Measurements from ENCODE around the gene ACACA.

DNA sequence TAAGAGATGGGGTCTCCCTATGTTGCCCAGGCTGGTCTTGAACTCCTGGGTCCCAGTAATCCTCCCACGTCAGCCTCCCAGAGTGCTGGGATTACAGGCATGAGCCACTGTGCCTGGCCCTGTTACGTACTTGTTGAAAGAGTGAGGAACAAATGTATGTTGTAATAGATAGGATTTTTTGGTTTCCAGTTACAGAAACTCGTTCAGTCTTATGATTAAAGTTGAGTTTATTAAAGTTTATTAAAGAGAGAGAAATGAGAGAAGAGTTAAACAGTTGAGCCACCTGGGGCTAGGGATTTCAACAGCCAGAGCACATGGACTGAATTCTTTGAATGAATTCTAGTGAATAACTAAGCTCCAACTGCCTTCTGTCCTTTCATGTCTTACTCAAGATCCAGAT is 3.7 kb upstream of the ACACA start:
- TF ChIP-seq, protein P1, sequence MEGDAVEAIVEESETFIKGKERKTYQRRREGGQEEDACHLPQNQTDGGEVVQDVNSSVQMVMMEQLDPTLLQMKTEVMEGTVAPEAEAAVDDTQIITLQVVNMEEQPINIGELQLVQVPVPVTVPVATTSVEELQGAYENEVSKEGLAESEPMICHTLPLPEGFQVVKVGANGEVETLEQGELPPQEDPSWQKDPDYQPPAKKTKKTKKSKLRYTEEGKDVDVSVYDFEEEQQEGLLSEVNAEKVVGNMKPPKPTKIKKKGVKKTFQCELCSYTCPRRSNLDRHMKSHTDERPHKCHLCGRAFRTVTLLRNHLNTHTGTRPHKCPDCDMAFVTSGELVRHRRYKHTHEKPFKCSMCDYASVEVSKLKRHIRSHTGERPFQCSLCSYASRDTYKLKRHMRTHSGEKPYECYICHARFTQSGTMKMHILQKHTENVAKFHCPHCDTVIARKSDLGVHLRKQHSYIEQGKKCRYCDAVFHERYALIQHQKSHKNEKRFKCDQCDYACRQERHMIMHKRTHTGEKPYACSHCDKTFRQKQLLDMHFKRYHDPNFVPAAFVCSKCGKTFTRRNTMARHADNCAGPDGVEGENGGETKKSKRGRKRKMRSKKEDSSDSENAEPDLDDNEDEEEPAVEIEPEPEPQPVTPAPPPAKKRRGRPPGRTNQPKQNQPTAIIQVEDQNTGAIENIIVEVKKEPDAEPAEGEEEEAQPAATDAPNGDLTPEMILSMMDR (conservative IDR thresholded peaks at IDR 0.05; ENCODE audit: low read depth, low read length), result no peak
- TF ChIP-seq EZH2 (IDR thresholded peaks at IDR 0.05; ENCODE audit: low read length, unreplicated experiment) (no peak), EZH2phosphoT487 (IDR thresholded peaks at IDR 0.05; ENCODE audit: borderline replicate concordance, low read length) (no peak)
